IPS-NIHi11 (cell line): ENCODE results near the gene S100A14.
A peak's percentile ranks its signal among the peaks of the same experiment; 100 is the strongest.

Experiments
- DNase-seq: peaks from one replicate; pipeline ENCODE4 v3.0.0; 2012; ENCODE audit warnings: mixed read lengths, low spot score

S100A14 gene

GRCh38 chr1:153638261-153638660 is 22.1 kb upstream of the S100A14 start:
- no peak for DNase-seq

GRCh38 chr1:153636312-153636711 is 20.2 kb upstream of the S100A14 start:
- no peak for DNase-seq

- DNase-seq = no peak
Observed at GRCh38 chr1:153635872-153636271, 19.7 kb upstream of the S100A14 start.

- peak; percentile 95 for DNase-seq
Observed at GRCh38 chr1:153633754-153634665, 17.9 kb upstream of the S100A14 start, which contains the start of gene CHTOP. Gene CHTOP, plus strand, starts transcription at chr1:153634066. Its CDS starts 2,523 bp downstream, at chr1:153636589.

- DNase-seq = no peak
Observed at GRCh38 chr1:153633161-153633753, 17.1 kb upstream of the S100A14 start.

GRCh38 chr1:153631047-153632022 is 15.2 kb upstream of the S100A14 start:
- DNase-seq = no peak

- DNase-seq = no peak
Observed at GRCh38 chr1:153630384-153630783, 14.3 kb upstream of the S100A14 start.

GRCh38 chr1:153629971-153630370 is 13.8 kb upstream of the S100A14 start:
- no peak for DNase-seq

GRCh38 chr1:153629343-153629665 is 13.2 kb upstream of the S100A14 start:
- DNase-seq = no peak

- no peak for DNase-seq
Observed at GRCh38 chr1:153628638-153629342, 12.7 kb upstream of the S100A14 start.

GRCh38 chr1:153627715-153628626 is 11.8 kb upstream of the S100A14 start, which contains the start of gene S100A1:
Gene S100A1, plus strand, starts transcription at chr1:153628434. Its CDS starts 2,088 bp downstream, at chr1:153630522.
- DNase-seq = no peak

- peak; percentile 94 for DNase-seq
Observed at GRCh38 chr1:153626904-153627714, 11.0 kb upstream of the S100A14 start, which contains the start of gene S100A13. Gene S100A13, minus strand, starts transcription at chr1:153627505. Its CDS starts 1,033 bp downstream, at chr1:153626472.

GRCh38 chr1:153626477-153626903 is 10.4 kb upstream of the S100A14 start:
- DNase-seq = no peak

- no peak for DNase-seq
Observed at GRCh38 chr1:153624965-153625611, 9.0 kb upstream of the S100A14 start.

GRCh38 chr1:153623101-153623500 is 7.0 kb upstream of the S100A14 start:
- no peak for DNase-seq

GRCh38 chr1:153619171-153619570 is 3.0 kb upstream of the S100A14 start:
- no peak for DNase-seq

- DNase-seq = peak; percentile 80
Observed at GRCh38 chr1:153617663-153618062, 1.5 kb upstream of the S100A14 start.

- DNase-seq = no peak
Observed at GRCh38 chr1:153616917-153617311, 789 bp upstream of the S100A14 start.

GRCh38 chr1:153615406-153615805 is 719 bp downstream of the S100A14 start:
- no peak for DNase-seq
